NCI-H748 treated with DMSO at 0.1 percent for 48 hours (cell line): Measurements from ENCODE around the gene TRIM69.

Source experiments
- DNase-seq: peaks from one replicate; lab custom pipeline; 2025; lab: John Stamatoyannopoulos, UW

The TRIM69 gene

DNA sequence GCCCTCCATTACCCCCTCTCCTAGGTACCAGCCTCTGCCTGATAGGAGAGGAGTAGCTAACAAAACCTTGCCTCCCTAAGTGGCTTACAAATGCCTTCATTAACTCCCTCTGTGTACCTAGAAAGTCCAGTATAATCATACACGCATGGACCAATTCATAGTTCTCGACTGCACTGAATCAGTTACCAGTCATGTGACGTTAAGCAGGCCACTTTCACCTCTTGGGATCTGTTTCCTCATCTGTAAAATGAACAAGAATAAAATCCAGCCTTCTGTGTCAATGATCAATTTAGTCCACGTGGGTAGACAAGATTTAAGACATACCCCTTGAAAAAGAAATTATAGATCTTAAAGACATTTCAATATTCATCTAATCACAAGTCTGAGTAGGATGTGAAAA lies 72.2 kb downstream of the TRIM69 start:
- DNase-seq = no peak

DNA sequence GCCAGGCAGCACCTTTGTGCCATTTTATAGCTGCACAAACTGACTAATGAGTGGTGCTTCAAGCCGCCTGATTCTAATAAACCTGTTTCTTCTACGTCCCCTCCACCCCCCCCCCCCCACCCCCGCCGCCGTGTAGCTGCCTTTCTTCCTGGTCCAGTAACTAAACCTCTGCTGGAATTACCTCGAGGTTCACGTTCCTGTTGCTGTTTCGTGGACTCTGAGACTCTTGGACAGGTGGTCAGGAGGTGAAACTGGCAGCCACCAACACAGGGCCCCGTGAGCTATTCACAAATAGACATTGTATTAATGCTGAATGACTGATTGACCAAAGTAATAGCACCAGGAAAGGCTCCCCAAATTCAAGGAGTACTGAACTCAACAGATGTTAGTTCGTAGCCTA lies 73.9 kb downstream of the TRIM69 start:
- DNase-seq = peak; percentile 68

DNA sequence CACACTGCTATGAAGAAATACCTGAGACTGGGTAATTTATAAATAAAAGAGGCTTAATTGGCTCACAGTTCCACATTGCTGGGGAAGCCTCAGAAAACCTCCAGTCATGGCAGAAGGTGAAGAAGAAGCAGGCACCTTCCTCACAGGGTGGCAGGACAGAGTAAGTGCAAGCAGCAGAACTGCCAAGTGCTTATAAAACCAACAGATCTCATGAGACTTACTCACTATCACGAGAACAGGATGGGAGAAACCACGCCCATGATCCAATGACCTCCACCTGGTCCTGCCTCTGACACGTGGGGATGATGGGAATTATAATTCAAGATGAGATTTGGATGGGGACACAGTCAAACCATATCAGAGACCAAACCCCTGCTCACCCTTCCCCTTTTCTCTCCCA lies 75.0 kb downstream of the TRIM69 start:
- peak; percentile 36 for DNase-seq

DNA sequence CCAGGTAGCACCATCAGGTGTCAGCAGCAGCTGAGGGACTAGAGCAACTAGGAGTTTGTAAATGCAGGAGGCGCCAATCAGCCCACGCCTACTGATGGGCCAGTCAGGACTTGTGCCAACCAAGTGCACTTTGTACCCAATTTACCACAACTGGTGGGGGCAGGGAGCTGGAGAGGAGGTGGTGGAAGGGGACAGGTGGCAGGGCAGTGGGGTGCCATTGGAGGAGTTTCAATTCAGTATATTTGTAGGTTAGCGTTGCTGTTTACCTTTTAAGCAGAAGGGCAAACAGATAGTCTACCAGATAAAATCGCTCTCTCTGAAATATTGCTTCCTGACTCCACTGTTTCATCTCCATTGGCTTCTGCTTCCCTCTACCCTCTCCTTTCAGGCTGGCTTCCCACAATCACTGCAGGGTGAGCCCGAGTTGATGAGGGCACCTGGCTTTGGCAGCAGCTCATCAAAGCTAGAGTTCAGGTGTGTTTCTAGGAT lies 75.7 kb downstream of the TRIM69 start:
- DNase-seq = peak; percentile 93

DNA sequence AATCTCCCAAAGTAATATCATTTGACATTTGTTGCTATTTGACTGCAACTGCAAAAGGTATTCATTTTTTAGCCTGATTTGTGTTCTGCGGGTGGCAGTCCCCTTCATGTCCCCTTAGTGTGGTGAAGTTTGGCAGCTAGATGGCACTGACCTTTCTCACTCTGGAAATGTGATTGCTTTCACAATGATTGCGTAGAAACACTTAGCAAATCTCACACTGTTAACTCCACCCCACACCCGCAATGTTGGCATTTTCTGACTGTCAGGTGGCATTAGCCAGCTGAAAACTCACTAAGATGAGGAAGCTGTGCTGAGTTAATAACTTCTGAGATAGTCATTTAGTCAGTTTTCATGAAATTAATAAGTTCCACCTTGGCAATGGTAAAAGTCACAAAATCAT lies 76.9 kb downstream of the TRIM69 start:
- DNase-seq = no peak
